HL-60 (cell line): ENCODE measurements around the gene PRPF19.

ENCODE experiments used
- DNase-seq, 2 experiments: peaks; one replicate each; pipeline ENCODE4 v3.0.0-alpha.2; 2010 to 2020; ENCODE audit warnings: low read depth in 1 of 2, low spot score in 1 of 2
- H3K27ac ChIP-seq: fragments of 250-450 bp; sonication (Bioruptor Pico); replicated peaks from 2 replicates; pipeline ENCODE4 v1.5.1; 2020; ENCODE audit warnings: mild to moderate bottlenecking, moderate library complexity
- H3K27me3 ChIP-seq: fragments of 250-450 bp; sonication (Bioruptor Pico); 2 replicates; pipeline ENCODE4 v1.5.1; 2021; ENCODE audit warnings: mild to moderate bottlenecking, moderate library complexity; ENCODE audit not compliant: insufficient read depth, poor library complexity, severe bottlenecking
- H3K4me3 ChIP-seq: replicated peaks from 2 replicates; pipeline ENCODE4 v1.5.1; 2011; ENCODE audit warnings: mild to moderate bottlenecking, control low read depth, low read length; ENCODE audit not compliant: insufficient read depth
- GABPA ChIP-seq: IDR thresholded peaks from 2 replicates; pipeline ENCODE4 v1.6.1; 2012; ENCODE audit warnings: low read depth
- POLR2AphosphoS5 ChIP-seq: IDR thresholded peaks from 2 replicates; pipeline ENCODE4 v1.6.1; 2012; ENCODE audit warnings: low read depth
- REST ChIP-seq: IDR thresholded peaks from 2 replicates; pipeline ENCODE4 v1.6.1; 2012; ENCODE audit warnings: low read depth; ENCODE audit not compliant: insufficient replicate concordance
- SPI1 ChIP-seq: IDR thresholded peaks from 2 replicates; pipeline ENCODE4 v1.6.1; 2012; ENCODE audit warnings: low read depth, mild to moderate bottlenecking, borderline replicate concordance
- TF ChIP-seq, protein P1 (sequence below): IDR thresholded peaks from one replicate; pipeline ENCODE4 v1.5.1; 2011; ENCODE audit warnings: low read length, control low read depth, inconsistent platforms; ENCODE audit not compliant: insufficient read depth

The PRPF19 gene

GRCh38 chr11:60918251-60918938 is 12.0 kb upstream of the PRPF19 start:
- TF ChIP-seq POLR2AphosphoS5 = no peak
- TF ChIP-seq REST = no peak
- no peak for TF ChIP-seq SPI1
- no peak for TF ChIP-seq GABPA
- TF ChIP-seq, protein P1, sequence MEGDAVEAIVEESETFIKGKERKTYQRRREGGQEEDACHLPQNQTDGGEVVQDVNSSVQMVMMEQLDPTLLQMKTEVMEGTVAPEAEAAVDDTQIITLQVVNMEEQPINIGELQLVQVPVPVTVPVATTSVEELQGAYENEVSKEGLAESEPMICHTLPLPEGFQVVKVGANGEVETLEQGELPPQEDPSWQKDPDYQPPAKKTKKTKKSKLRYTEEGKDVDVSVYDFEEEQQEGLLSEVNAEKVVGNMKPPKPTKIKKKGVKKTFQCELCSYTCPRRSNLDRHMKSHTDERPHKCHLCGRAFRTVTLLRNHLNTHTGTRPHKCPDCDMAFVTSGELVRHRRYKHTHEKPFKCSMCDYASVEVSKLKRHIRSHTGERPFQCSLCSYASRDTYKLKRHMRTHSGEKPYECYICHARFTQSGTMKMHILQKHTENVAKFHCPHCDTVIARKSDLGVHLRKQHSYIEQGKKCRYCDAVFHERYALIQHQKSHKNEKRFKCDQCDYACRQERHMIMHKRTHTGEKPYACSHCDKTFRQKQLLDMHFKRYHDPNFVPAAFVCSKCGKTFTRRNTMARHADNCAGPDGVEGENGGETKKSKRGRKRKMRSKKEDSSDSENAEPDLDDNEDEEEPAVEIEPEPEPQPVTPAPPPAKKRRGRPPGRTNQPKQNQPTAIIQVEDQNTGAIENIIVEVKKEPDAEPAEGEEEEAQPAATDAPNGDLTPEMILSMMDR = no peak
- Histone ChIP-seq H3K4me3 (no peak overlapping the region), H3K27ac (no peak overlapping the region), H3K27me3 (no peaks in the 10 kb centered on the region)
- DNase-seq = no peak

GRCh38 chr11:60917267-60917666 is 10.9 kb upstream of the PRPF19 start:
- H3K27me3 ChIP-seq = no peaks in the 10 kb centered on the region
- H3K4me3 ChIP-seq = no peak overlapping the region
- TF ChIP-seq, protein P1 = no peak
- TF ChIP-seq REST = no peak
- no peak for TF ChIP-seq SPI1
- no peak for TF ChIP-seq GABPA
- no peak for TF ChIP-seq POLR2AphosphoS5
- H3K27ac ChIP-seq = no peak overlapping the region
- DNase-seq = no peak

DNA sequence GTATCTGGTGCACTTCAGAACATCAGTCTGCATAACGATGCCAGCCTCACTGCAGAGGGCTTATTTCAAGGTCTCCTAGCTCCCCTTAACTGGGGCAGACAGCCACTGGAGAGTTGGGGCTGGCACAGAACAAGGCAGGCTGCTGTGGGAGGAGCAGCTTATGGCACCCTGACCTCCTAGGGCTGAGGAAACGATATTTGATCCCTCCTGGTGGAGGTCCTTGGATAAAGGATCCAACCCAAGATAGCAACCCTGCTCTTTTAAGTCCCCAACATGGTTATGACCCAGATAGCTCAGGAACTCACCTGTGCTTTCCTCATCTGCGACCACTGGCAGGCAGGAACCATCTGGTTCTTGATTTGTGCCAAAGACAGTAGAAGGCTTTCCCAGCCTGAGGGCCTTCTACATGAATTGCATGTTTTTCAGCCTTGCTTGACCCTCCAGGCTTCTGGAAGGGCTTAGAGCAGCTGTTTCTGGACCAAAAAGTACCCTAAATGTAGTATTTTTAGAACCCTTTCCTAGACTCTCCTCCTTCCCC is 10.4 kb upstream of the PRPF19 start:
- TF ChIP-seq REST = no peak
- no peak for TF ChIP-seq POLR2AphosphoS5
- no peak for TF ChIP-seq SPI1
- no peak for TF ChIP-seq GABPA
- TF ChIP-seq, protein P1 = no peak
- Histone ChIP-seq H3K27ac (no peak overlapping the region), H3K4me3 (no peak overlapping the region), H3K27me3 (no peaks in the 10 kb centered on the region)
- DNase-seq = no peak
